HepG2 (cell line): ENCODE results near the gene UPB1. TPM values are rescaled to one million over a fixed set of nuclear protein-coding genes. Genes with fewer than 3 reads are reported as not detected.
A peak's percentile ranks its signal among the peaks of the same experiment; 100 is the strongest.

Source experiments
- ATF7-NPFF ChIP-seq: sonication (generic); formaldehyde crosslinking; IDR thresholded peaks from 2 replicates; pipeline ENCODE4 v1.8.1; 2023; ENCODE audit warnings: mild to moderate bottlenecking, low read depth, missing genetic modification reagents, moderate library complexity
- CHCHD3 ChIP-seq: sonication (generic); formaldehyde crosslinking; IDR thresholded peaks from 2 replicates; pipeline ENCODE4 v1.8.0; 2022; ENCODE audit warnings: mild to moderate bottlenecking, missing genetic modification reagents, moderate library complexity
- ETV5 ChIP-seq: IDR thresholded peaks from 2 replicates; pipeline ENCODE4 v1.6.1; 2018; ENCODE audit warnings: missing biosample characterization, missing genetic modification reagents, inconsistent platforms, borderline replicate concordance
- KDM5B ChIP-seq: sonication (generic); formaldehyde crosslinking; IDR thresholded peaks from 2 replicates; pipeline ENCODE4 v1.4.0; 2020; ENCODE audit warnings: missing genetic modification reagents, mild to moderate bottlenecking, borderline replicate concordance
- NCOA1 ChIP-seq: sonication (generic); formaldehyde crosslinking; IDR thresholded peaks from 2 replicates; pipeline ENCODE4 v1.9.0; 2021; ENCODE audit warnings: missing genetic modification reagents
- PATZ1 ChIP-seq: sonication (generic); formaldehyde crosslinking; IDR thresholded peaks from 2 replicates; pipeline ENCODE4 v1.4.0; 2020; ENCODE audit warnings: missing genetic modification reagents
- RBFOX2 ChIP-seq: fragments of 200-400 bp; formaldehyde crosslinking; IDR thresholded peaks from 2 replicates; pipeline ENCODE4 v1.6.1; 2017; ENCODE audit warnings: low read depth, mild to moderate bottlenecking, low read length
- TCF12 ChIP-seq, 2 experiments: fragments of 450-650 bp in 1 of 2; sonication (generic) in 1 of 2; formaldehyde crosslinking in 1 of 2; IDR thresholded peaks; 2 replicates each; pipeline versions ENCODE4 v1.6.1 to v1.8.0; 2017 to 2022; ENCODE audit warnings: antibody characterized with exemption in 1 of 2, mild to moderate bottlenecking in 1 of 2, missing genetic modification reagents in 1 of 2, moderate library complexity in 1 of 2
- TEF ChIP-seq: sonication (generic); formaldehyde crosslinking; IDR thresholded peaks from 2 replicates; pipeline ENCODE4 v1.5.0; 2020; ENCODE audit warnings: missing genetic modification reagents
- TFE3 ChIP-seq: IDR thresholded peaks from 2 replicates; pipeline ENCODE4 v1.6.1; 2016
- YEATS4 ChIP-seq: sonication (generic); formaldehyde crosslinking; IDR thresholded peaks from 2 replicates; pipeline ENCODE4 v1.4.0; 2020; ENCODE audit warnings: missing genetic modification reagents, borderline replicate concordance
- ZBTB7A ChIP-seq: sonication (generic); formaldehyde crosslinking; IDR thresholded peaks from 2 replicates; pipeline ENCODE4 v1.8.0; 2022; ENCODE audit warnings: mild to moderate bottlenecking, missing genetic modification reagents
- ZMYM4 ChIP-seq: sonication (generic); formaldehyde crosslinking; IDR thresholded peaks from 2 replicates; pipeline ENCODE4 v1.8.1; 2023; ENCODE audit warnings: mild to moderate bottlenecking, missing genetic modification reagents
- ZNF101 ChIP-seq: sonication (generic); formaldehyde crosslinking; IDR thresholded peaks from 2 replicates; pipeline ENCODE4 v1.4.0; 2020; ENCODE audit warnings: mild to moderate bottlenecking, low read depth, missing genetic modification reagents, borderline replicate concordance
- ZNF367 ChIP-seq: sonication (generic); formaldehyde crosslinking; IDR thresholded peaks from 2 replicates; pipeline ENCODE4 v1.4.0; 2020; ENCODE audit warnings: missing genetic modification reagents, borderline replicate concordance
- ZNF790 ChIP-seq: sonication (generic); formaldehyde crosslinking; IDR thresholded peaks from 2 replicates; pipeline ENCODE4 v1.8.0; 2022; ENCODE audit warnings: missing genetic modification reagents, mild to moderate bottlenecking, borderline replicate concordance
- ZSCAN31 ChIP-seq: sonication (generic); formaldehyde crosslinking; IDR thresholded peaks from 2 replicates; pipeline ENCODE4 v1.5.0; 2020; ENCODE audit warnings: low read depth, mild to moderate bottlenecking, missing genetic modification reagents
- polyA plus RNA-seq, 8 experiments: library from polyadenylated mRNA; depleted of rRNA in 3 of 8; stranded (reverse) in 7 of 8; unstranded in 1 of 8; fragments of >200 nt; fragmentation: Illumina TruSeq in 4 of 8; extraction: Trizol in 4 of 8; gene quantifications; 2 replicates each; pipeline versions ENCODE4 v1.2.1 to v1.2.3, GENCODE V29; 2011 to 2016; ENCODE audit warnings: low read depth in 4 of 8, missing spikeins in 1 of 8, mixed read lengths in 1 of 8; ENCODE audit not compliant: insufficient read depth in 1 of 8
- total RNA-seq, 5 experiments: library from RNA; depleted of rRNA; stranded (reverse); fragments of >200 nt; fragmentation: Illumina TruSeq; extraction: Trizol; gene quantifications; 2 replicates each; pipeline ENCODE4 v1.2.3, GENCODE V29; 2016; ENCODE audit warnings: low read depth in 1 of 5
- TF ChIP-seq, protein P1 (sequence below): sonication (generic); formaldehyde crosslinking; IDR thresholded peaks from 2 replicates; pipeline ENCODE4 v1.5.1; 2020; ENCODE audit warnings: missing genetic modification reagents, mild to moderate bottlenecking, borderline replicate concordance
- TF ChIP-seq, protein P2 (sequence below): sonication (generic); formaldehyde crosslinking; IDR thresholded peaks from 2 replicates; pipeline ENCODE4 v1.9.0; 2021; ENCODE audit warnings: missing genetic modification reagents, borderline replicate concordance

Gene UPB1
- total and polyA plus RNA-seq, 2 of the 13 experiments (the other 11 are each of a cell fraction or from before 2014, with no cell fraction given) = 0.38 to 1.2 TPM

- TF ChIP-seq PATZ1 (CRISPR knock-in tag) (peak; percentile 59), ETV5 (peak; percentile 54), ZNF790 (CRISPR knock-in tag) (0 out of 2 replicates have a peak, but pooled peaks have one; percentile 21), YEATS4 (CRISPR knock-in tag) (0 out of 2 replicates have a peak, but pooled peaks have one; percentile 15), TFE3 (CRISPR knock-in tag) (peak; percentile 3; the same call in 1 of the 2 replicates), NCOA1 (CRISPR knock-in tag) (peak; percentile 52), ATF7-NPFF (peak; percentile 74; the same call in 1 of the 2 replicates), CHCHD3 (CRISPR knock-in tag) (0 out of 2 replicates have a peak, but pooled peaks have one; percentile 71), ZSCAN31 (peak; percentile 30; the same call in 1 of the 2 replicates), ZMYM4 (CRISPR knock-in tag) (no peak), RBFOX2 (peak; percentile 96), TEF (CRISPR knock-in tag) (no peak), KDM5B (CRISPR knock-in tag) (peak; percentile 73), ZNF367 (no peak), TCF12 (IDR thresholded peaks at IDR 0.05) (no peak), TCF12 (CRISPR knock-in tag; IDR thresholded peaks at IDR 0.05) (peak; percentile 77; the same call in 1 of the 2 replicates), ZBTB7A (CRISPR knock-in tag) (peak; percentile 46; the same call in 1 of the 2 replicates), ZNF101 (CRISPR knock-in tag) (0 out of 2 replicates have a peak, but pooled peaks have one; percentile 29)
- TF ChIP-seq, protein P1, sequence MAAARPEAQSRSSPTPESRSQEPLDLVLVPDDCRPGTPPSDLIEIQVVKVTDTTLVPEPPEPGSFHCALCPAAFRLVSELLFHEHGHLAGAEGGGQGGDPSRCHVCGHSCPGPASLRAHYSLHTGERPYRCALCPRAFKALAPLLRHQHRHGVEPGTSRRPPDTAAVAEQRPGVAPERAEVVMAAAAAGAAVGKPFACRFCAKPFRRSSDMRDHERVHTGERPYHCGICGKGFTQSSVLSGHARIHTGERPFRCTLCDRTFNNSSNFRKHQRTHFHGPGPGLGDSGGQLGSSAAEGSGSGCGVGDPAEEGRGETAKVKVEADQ (CRISPR knock-in tag) = no peak
- TF ChIP-seq, protein P2, sequence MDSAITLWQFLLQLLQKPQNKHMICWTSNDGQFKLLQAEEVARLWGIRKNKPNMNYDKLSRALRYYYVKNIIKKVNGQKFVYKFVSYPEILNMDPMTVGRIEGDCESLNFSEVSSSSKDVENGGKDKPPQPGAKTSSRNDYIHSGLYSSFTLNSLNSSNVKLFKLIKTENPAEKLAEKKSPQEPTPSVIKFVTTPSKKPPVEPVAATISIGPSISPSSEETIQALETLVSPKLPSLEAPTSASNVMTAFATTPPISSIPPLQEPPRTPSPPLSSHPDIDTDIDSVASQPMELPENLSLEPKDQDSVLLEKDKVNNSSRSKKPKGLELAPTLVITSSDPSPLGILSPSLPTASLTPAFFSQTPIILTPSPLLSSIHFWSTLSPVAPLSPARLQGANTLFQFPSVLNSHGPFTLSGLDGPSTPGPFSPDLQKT (CRISPR knock-in tag) = no peak
Observed at GRCh38 chr22:24554313-24555164, 59.4 kb downstream of the UPB1 start, which contains the start of gene GUCD1 (continued).
